Measurements from ENCODE around the gene MISP3. TPM values are rescaled to one million over a fixed set of nuclear protein-coding genes. Genes with fewer than 3 reads are reported as not detected.

MISP3 gene
- polyA plus RNA-seq (2012; ENCODE audit: insufficient read length, low read depth) = 1.5 TPM

- TF ChIP-seq POLR2AphosphoS5 (IDR thresholded peaks at IDR 0.05; ENCODE audit: low read depth, low read length) (no peak), FOXP2 (optimal IDR thresholded peaks at IDR 0.05; ENCODE audit: borderline replicate concordance, extremely low read depth, extremely low read length, insufficient read depth) (no peak), TAF1 (IDR thresholded peaks at IDR 0.05; ENCODE audit: borderline replicate concordance, insufficient read depth, low read length) (no peak), SIN3A (IDR thresholded peaks at IDR 0.05; ENCODE audit: borderline replicate concordance, insufficient read depth, low read length) (no peak)
- TF ChIP-seq, protein P1, sequence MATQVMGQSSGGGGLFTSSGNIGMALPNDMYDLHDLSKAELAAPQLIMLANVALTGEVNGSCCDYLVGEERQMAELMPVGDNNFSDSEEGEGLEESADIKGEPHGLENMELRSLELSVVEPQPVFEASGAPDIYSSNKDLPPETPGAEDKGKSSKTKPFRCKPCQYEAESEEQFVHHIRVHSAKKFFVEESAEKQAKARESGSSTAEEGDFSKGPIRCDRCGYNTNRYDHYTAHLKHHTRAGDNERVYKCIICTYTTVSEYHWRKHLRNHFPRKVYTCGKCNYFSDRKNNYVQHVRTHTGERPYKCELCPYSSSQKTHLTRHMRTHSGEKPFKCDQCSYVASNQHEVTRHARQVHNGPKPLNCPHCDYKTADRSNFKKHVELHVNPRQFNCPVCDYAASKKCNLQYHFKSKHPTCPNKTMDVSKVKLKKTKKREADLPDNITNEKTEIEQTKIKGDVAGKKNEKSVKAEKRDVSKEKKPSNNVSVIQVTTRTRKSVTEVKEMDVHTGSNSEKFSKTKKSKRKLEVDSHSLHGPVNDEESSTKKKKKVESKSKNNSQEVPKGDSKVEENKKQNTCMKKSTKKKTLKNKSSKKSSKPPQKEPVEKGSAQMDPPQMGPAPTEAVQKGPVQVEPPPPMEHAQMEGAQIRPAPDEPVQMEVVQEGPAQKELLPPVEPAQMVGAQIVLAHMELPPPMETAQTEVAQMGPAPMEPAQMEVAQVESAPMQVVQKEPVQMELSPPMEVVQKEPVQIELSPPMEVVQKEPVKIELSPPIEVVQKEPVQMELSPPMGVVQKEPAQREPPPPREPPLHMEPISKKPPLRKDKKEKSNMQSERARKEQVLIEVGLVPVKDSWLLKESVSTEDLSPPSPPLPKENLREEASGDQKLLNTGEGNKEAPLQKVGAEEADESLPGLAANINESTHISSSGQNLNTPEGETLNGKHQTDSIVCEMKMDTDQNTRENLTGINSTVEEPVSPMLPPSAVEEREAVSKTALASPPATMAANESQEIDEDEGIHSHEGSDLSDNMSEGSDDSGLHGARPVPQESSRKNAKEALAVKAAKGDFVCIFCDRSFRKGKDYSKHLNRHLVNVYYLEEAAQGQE (IDR thresholded peaks at IDR 0.05; ENCODE audit: insufficient read depth in 1 of 2, low read depth in 2 of 2, low read length in 2 of 2) = no peak
These were observed at the start of gene MISP3 for GRCh38 chr19:14072535-14073260. Gene MISP3 (plus strand): TSS chr19:14072786. CDS start chr19:14073310, 524 bp downstream.

- no peak; the same call in 1 of the 2 replicates for TF ChIP-seq POLR2AphosphoS5 (IDR thresholded peaks at IDR 0.05; ENCODE audit: low read depth, low read length)
These were observed 49.0 kb upstream of the MISP3 start for GRCh38 chr19:14023404-14024235.

GRCh38 chr19:14027856-14028450 lies 44.6 kb upstream of the MISP3 start, which contains the start of gene RLN3:
Gene RLN3 (plus strand): TSS chr19:14028148. CDS start chr19:14028205, 57 bp downstream.
- TF ChIP-seq SIN3A (IDR thresholded peaks at IDR 0.05; ENCODE audit: borderline replicate concordance, insufficient read depth, low read length) (no peak), FOXP2 (optimal IDR thresholded peaks at IDR 0.05; ENCODE audit: borderline replicate concordance, extremely low read depth, extremely low read length, insufficient read depth) (no peak), POLR2AphosphoS5 (IDR thresholded peaks at IDR 0.05; ENCODE audit: low read depth, low read length) (no peak), TAF1 (IDR thresholded peaks at IDR 0.05; ENCODE audit: borderline replicate concordance, insufficient read depth, low read length) (no peak)
- TF ChIP-seq, protein P1 (IDR thresholded peaks at IDR 0.05; ENCODE audit: insufficient read depth in 1 of 2, low read depth in 2 of 2, low read length in 2 of 2) = no peak

DNA sequence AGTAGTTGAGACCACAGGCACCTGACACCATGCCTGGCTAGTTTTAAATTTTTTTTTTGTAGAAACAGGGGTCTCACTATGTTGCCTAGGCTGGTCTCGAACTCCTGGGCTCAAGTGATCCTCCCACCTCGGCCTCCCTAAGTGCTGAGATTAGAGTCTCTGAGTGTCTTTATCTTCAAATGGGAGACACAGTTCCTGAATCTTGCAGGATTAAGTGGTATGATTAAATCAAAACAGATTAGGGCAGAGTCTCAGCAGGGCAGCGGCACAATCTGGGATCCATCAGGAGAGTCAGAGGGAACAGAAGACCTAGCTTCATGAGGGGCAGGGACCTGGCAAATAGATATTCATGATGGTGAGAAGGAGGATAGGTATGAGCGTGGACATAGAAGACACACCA lies 43.7 kb upstream of the MISP3 start:
- TF ChIP-seq POLR2AphosphoS5 (IDR thresholded peaks at IDR 0.05; ENCODE audit: low read depth, low read length) (no peak), TAF1 (IDR thresholded peaks at IDR 0.05; ENCODE audit: borderline replicate concordance, insufficient read depth, low read length) (no peak), SIN3A (IDR thresholded peaks at IDR 0.05; ENCODE audit: borderline replicate concordance, insufficient read depth, low read length) (no peak), FOXP2 (optimal IDR thresholded peaks at IDR 0.05; ENCODE audit: borderline replicate concordance, extremely low read depth, extremely low read length, insufficient read depth) (no peak)
- TF ChIP-seq, protein P1 (IDR thresholded peaks at IDR 0.05; ENCODE audit: insufficient read depth in 1 of 2, low read depth in 2 of 2, low read length in 2 of 2) = no peak

DNA sequence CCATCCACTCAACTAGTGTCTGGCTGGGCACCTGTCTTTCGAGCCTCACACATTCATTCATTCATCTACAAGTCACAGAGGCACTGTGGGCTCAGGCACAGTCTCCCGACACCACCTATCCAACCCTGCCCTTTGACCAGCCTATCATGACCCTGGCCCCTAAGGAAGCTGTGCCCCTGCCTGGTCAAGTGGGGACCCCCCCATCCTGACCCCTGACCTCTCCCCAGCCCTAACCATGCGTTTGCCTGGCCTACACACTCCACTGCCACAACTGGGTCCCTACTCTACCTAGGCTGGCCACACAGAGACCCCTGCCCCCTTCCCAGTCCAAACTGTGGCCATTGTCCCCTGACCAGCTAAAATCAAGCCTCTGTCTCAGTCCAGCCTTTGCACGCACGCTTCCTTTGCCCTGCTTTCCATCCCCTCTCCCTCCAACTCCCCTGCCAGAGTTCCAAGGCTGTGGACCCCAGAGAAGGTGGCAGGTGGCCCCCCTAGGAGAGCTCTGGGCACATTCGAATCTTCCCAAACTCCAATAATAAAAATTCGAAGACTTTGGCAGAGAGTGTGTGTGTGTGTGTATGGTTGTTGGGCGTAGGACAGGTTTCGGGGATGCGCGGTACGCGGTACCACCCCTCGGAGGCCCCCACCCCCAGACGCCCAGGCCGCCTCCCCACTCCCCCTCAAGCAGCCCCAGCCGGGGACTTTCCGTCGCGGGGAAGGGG lies 41.4 kb upstream of the MISP3 start:
- no peak for TF ChIP-seq TAF1 (IDR thresholded peaks at IDR 0.05; ENCODE audit: borderline replicate concordance, insufficient read depth, low read length)
- no peak for TF ChIP-seq SIN3A (IDR thresholded peaks at IDR 0.05; ENCODE audit: borderline replicate concordance, insufficient read depth, low read length)
- TF ChIP-seq FOXP2 (optimal IDR thresholded peaks at IDR 0.05; ENCODE audit: borderline replicate concordance, extremely low read depth, extremely low read length, insufficient read depth) = no peak
